ENCODE results near the gene PLA2G7. TPM values are rescaled to one million over a fixed set of nuclear protein-coding genes. Genes with fewer than 3 reads are reported as not detected.
"Not testable (repeated sequence)": the region's sequence is repeated elsewhere in the genome, so short reads cannot be mapped to it uniquely, and the experiment has no call there.

The PLA2G7 gene
- total RNA-seq, 2 donors from 2014 or later, result 6.2 to 38.2 TPM

GRCh38 chr6:46776070-46776712, 41.0 kb upstream of the PLA2G7 start:
- no peaks in the 10 kb centered on the region for H3K4me1 ChIP-seq (replicated peaks)
- intact Hi-C loops (cut with DNase I), result no loop called here
- no peak overlapping the region for H3K4me3 ChIP-seq
- no peaks in the 10 kb centered on the region for H3K36me3 ChIP-seq
- no peak overlapping the region for H3K27ac ChIP-seq
- no peaks in the 10 kb centered on the region for H3K27me3 ChIP-seq (replicated peaks; ENCODE audit: insufficient read depth)
- no peaks in the 10 kb centered on the region for H3K9me3 ChIP-seq
- 88% methylated on average over 5 of the region's 5 CpGs for WGBS
- TF ChIP-seq POLR2AphosphoS5 (IDR thresholded peaks at IDR 0.05) (no peak), POLR2A (IDR thresholded peaks at IDR 0.05) (no peak), CTCF (IDR thresholded peaks at IDR 0.05) (no peak)
- DNase-seq (ENCODE audit: low spot score), result no peak

GRCh38 chr6:46774736-46775135, 39.6 kb upstream of the PLA2G7 start:
- intact Hi-C loops (cut with DNase I); H3K27me3 ChIP-seq (replicated peaks; ENCODE audit: insufficient read depth); H3K4me3 ChIP-seq; H3K27ac ChIP-seq; H3K4me1 ChIP-seq (replicated peaks); H3K9me3 ChIP-seq; DNase-seq (ENCODE audit: low spot score); H3K36me3 ChIP-seq: not testable (repeated sequence)
- WGBS, result 96% methylated on average over 24 of the region's 24 CpGs

GRCh38 chr6:46773201-46773855, 38.2 kb upstream of the PLA2G7 start:
- H3K27me3 ChIP-seq (replicated peaks; ENCODE audit: insufficient read depth), result no peaks in the 10 kb centered on the region
- no peaks in the 10 kb centered on the region for H3K9me3 ChIP-seq
- DNase-seq (ENCODE audit: low spot score), result no peak
- WGBS, result 59% methylated on average over 1 of the region's 1 CpG
- H3K27ac ChIP-seq, result no peak overlapping the region
- no peaks in the 10 kb centered on the region for H3K4me1 ChIP-seq (replicated peaks)
- TF ChIP-seq CTCF (IDR thresholded peaks at IDR 0.05) (no peak), POLR2AphosphoS5 (IDR thresholded peaks at IDR 0.05) (no peak), POLR2A (IDR thresholded peaks at IDR 0.05) (no peak)
- no peaks in the 10 kb centered on the region for H3K36me3 ChIP-seq
- intact Hi-C loops (cut with DNase I), result no loop called here
- no peak overlapping the region for H3K4me3 ChIP-seq

- TF ChIP-seq POLR2AphosphoS5 (IDR thresholded peaks at IDR 0.05), result no peak
- TF ChIP-seq POLR2A (IDR thresholded peaks at IDR 0.05), result no peak
- no peak for TF ChIP-seq CTCF (IDR thresholded peaks at IDR 0.05)
- DNase-seq (ENCODE audit: low spot score), result no peak
- no peak overlapping the region for H3K27ac ChIP-seq
- no peak overlapping the region for H3K4me3 ChIP-seq
- intact Hi-C loops (cut with DNase I), result no loop called here
- no peaks in the 10 kb centered on the region for H3K36me3 ChIP-seq
- no peaks in the 10 kb centered on the region for H3K27me3 ChIP-seq (replicated peaks; ENCODE audit: insufficient read depth)
- H3K9me3 ChIP-seq, result no peaks in the 10 kb centered on the region
- H3K4me1 ChIP-seq (replicated peaks), result no peaks in the 10 kb centered on the region
- 82% methylated on average over 2 of the region's 2 CpGs for WGBS
These were observed 37.6 kb upstream of the PLA2G7 start for GRCh38 chr6:46772762-46773161.

GRCh38 chr6:46772016-46772415, 36.8 kb upstream of the PLA2G7 start:
- WGBS, result 96% methylated on average over 1 of the region's 1 CpG
- no peaks in the 10 kb centered on the region for H3K4me1 ChIP-seq (replicated peaks)
- H3K27ac ChIP-seq, result no peak overlapping the region
- no peaks in the 10 kb centered on the region for H3K36me3 ChIP-seq
- H3K4me3 ChIP-seq, result no peak overlapping the region
- TF ChIP-seq CTCF (IDR thresholded peaks at IDR 0.05) (no peak), POLR2AphosphoS5 (IDR thresholded peaks at IDR 0.05) (no peak), POLR2A (IDR thresholded peaks at IDR 0.05) (no peak)
- H3K9me3 ChIP-seq, result no peaks in the 10 kb centered on the region
- intact Hi-C loops (cut with DNase I), result no loop called here
- no peak for DNase-seq (ENCODE audit: low spot score)
- H3K27me3 ChIP-seq (replicated peaks; ENCODE audit: insufficient read depth), result no peaks in the 10 kb centered on the region
